ENCODE measurements around the gene EMSY.

Gene EMSY

DNA sequence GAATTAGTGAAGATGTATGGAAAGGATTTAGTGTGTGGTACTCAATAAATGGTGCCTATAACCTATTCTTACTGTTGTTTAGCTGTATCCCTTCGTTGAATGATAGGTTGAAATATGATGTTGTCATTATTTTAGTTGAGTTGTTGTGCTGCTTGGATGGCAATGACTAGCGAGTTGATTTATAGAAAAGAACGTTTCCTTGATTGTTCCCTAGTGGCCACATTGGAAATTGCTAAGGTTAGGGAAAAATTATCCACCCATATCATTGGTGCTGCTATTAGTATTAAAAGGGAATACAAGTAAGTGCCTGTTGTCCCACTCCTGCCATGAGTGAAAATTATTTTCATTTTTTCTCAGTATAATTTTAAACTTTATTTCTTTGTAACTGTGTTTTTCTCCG is 14.5 kb downstream of the EMSY start:
- DNase-seq = peak; percentile 18 to 30

DNA sequence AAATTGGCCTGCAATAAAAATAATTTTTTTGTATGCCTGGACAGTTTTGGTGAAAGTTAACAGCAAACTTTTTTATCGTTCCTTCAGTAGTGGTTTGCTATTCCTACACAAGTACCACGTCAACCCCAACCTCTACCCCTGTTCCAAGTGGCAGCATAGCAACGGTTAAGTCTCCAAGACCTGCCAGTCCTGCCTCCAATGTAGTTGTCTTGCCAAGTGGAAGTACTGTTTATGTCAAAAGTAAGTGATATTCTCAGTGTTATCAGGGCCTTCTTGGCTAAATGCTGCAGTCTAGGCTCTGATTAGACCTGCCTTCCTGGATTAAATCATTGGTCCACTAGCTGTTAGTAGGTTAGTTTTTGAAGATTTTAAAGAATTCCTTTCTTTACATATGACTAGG is 15.0 kb downstream of the EMSY start:
- DNase-seq = no peak

DNA sequence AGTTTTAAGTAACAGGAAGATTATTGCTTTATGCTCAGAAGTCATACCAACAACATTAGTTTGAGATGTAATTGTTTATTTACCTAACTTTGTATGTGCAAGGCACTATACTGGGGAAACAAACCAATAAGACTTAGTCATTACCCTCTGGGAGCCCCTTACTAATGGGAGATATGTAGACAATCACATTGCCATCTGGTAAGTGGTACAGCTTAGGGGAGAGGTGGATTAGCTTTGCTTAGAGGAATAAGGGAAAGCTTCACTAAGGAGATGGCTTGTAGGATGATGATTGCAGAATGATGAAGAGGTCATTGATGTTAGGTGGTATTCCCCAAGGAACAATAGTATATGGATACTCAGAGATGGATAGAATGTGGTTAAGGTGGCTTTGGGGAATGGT is 17.5 kb downstream of the EMSY start:
- no peak for DNase-seq

DNA sequence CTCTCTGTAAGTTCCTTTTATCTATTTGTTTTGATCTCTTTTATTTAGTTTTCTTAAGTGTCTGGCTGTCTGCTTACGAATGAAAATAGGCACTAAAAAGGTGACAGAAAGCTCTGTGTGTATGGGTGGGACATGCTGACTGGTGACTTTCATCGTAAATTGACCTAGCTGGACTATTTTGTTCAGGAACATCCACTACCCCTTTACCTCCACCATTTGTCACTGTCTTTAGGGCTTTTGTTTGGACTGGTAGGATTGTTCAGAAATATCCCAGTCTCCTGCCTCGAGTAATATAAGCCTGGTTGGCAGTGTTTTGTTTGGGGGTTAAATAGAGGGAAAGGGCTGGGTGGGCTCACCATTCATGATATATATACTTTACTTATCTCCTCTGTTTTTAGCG is 20.9 kb downstream of the EMSY start:
- DNase-seq = no peak

DNA sequence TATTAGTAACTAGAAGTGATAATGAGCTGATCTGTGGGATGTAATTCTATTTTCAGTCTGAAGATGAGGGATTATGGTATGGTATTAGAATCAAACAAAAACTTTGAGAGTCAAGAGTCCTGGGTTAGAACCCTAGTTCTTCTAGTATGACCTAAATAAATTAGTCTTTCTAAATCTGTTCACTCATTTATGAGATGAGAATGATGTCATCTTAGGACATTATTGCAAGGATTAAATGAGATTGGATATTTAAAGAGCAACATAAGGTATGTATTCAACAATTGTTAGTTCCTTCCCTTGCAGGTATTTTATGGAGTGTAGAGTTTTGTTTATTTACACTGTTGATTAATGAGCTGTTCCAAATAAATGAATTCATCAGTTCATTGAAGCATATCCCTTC is 21.8 kb downstream of the EMSY start:
- DNase-seq = no peak

DNA sequence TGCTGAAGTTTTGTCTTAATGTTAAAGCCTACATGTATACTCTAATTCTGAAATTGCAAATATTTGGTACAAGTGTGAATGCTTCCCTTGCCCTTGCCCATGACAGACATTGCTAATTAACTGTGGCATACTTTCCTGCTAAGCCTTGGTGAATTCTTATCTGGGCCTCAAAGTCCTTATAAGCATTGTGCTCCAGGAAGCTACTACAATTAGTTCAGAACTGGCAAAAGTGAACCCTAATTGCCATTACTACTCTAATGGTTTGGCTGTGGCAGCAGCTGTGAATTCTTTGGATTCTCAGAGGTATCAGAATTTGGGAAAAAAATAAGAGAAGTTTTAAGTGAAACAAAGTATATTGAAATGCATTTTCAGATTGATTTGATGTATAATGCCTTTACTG is 24.3 kb downstream of the EMSY start:
- no peak for DNase-seq

DNA sequence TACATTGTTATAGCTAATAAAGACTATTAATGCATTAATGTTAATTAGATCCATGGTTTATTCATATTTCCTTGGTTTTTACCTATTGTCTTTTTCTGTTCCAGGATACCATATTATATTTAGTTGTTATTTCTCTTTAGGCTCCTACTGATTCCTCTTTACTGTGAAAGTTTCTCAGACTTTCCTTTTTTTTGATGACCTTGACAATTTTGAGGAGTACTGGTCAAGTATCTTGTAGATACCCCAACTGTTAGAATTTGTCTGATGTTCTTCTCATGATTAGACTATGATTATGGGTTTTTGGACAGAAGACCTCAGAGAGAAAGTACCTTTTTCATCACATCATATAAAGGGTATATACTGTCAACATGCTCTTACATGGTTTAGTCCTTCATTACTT is 26.6 kb downstream of the EMSY start:
- DNase-seq = no peak

DNA sequence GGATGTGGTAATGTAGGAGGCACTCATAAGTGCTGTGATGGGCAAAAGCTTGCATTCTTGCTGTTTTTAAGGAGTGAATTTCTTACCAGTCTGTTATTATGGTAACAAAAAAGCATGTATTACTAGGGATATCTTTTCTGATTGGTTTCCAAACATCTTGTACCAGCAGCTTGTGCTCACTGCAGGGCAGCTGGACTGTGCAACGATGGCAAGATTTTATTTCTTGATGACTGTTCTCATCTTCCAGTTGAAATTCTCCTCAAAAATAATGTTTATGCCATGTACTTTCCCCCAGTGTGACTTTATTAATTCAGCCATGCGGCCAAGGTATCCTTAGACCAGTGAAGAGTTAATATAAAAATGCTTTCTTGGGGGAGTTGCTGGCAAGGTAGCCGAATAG is 35.4 kb downstream of the EMSY start:
- no peak for DNase-seq

DNA sequence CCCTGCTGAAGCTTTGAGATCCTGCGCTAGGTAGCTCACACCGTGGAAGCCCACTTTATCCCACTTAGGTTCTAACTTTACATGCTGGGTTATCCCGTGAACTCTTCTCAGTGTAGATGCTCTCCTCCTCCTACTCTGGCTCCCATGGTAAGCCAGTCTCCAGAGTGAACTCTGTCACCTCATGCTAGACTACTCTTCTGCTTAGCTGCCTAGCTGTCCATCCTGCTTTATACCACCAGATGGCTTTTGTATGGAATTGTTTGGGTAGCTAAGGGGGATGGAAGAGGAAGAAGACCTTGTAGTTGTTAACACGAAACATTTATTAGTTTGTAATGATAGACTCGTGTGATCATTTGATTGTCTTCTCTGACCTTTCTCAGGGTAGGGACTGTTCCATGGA is 46.8 kb downstream of the EMSY start:
- DNase-seq = peak in 1 of 2 experiments; percentile 7

DNA sequence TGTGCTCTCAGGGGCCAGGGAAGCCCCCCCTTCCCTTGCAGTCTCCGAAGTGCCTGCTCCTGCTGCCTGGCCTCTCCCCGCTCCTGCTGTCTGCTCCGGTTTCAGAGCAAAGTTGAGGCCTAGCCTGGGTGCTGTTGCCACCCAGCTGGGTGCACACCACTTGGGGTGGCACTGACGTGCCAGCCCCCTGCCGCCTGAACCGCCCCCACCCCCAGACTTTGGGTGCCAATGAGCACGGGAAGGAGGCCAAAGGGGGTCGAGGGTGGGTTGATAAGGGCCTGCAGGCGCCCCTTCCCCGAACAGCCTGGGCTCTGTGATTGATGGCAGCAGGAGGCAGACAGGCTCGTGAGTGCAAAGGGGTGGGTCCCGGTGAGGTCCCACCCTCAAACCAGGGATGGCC is 48.2 kb downstream of the EMSY start:
- DNase-seq = no peak

DNA sequence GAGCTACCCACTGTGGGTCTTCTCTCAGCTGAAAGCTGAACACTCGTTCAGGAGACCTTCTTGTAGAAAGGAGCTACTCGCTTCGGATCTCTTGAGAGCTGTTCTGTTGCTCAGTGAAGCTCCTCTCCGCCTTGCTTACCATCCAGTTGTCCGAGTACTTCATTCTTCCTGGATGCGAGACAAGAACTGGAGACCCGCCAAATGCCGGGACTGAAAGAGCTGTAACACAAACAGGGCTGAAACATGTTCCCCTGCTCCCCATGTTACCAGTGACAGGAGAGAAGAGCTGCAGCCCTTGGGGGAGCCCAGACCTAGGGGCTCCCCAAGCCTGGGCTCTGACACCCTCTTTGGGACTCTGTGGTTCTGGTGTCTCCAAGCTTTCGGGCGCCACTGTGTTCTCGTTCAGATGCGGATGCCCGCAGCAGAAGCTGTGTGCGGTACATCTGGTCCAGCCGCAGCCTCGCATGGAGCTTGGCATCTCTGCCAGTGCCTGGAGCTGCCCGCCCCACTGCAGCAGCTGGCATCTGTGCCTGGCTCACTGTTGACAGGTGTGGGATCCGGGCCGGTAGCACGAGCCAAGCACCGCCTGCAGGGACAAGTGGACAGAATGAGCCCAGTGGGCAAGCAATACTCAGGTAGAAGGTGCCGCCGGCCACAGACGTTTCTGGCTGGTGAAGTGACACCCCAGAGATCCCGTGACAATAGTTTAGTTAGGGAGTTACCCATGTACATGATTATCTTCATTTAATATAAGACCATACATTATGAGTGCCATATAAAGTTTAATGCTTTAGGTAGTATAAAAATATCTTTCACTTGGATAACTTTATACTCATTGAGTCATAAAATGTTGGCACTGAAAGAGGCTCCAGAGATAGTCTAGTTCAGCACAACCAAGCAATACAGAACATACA is 49.1 kb downstream of the EMSY start:
- DNase-seq = no peak

DNA sequence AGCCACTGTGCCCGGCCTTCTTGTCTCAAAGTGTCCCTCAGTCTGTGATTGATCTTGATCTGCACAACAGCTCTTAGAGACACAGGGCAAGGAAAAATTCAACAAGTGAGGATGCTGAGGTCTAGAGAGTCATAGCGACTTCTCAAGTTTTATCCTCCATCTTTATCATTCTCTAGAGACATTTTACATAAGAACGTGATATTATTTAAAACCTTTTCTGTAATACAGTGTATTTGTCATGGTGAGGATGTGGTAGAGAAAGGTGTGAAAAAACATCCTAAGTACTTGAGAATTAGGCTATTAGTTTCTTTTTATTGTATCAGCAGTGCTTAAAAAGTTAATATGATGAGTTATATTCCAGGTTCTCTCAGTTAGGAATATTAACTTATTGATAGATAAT is 50.2 kb downstream of the EMSY start:
- DNase-seq = no peak

DNA sequence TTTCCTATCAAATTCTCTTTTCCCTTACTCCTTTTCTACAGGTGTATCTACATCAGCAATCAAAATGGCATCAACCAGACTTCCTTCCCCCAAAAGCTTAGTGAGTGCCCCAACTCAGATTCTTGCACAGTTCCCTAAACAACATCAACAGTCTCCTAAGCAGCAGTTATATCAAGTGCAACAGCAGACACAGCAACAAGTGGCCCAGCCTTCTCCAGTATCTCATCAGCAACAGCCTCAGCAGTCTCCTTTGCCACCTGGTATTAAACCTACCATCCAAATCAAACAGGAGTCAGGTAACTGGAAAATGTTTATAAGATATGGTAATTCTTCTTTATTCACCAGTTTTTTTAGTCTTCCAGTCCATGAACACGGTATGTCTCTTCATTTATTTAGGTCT is 51.4 kb downstream of the EMSY start:
- no peak for DNase-seq

DNA sequence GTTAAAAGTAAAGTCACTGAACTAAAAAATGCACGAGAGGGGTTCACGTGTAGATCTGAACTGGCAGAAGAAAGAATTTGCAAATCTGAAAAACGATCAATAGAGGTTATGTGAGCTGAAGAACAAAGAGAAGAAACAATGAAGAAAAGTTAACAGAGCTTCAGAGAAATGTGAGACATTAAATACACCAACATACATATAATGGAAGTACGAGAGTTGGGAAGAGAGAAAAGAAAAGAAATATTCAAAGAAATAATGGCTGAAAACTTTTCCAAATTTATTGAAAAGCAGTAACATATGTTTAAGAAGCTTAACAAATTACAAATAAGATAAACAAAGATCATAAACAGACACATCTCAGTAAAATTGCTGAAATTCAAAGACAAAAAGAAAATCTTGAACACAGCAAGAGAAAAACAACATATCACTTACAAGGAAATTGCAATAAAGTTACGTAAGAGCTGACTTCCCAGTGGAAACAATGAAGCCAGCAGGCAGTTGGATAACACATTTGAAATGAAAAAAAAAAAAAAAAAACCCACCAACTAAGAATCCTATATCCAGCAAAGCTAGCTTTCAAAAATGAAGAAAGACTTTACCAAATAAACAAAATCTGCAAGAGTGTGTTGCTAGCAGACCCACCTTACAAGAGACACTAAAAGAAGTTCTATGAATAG is 56.8 kb downstream of the EMSY start:
- no peak for DNase-seq

DNA sequence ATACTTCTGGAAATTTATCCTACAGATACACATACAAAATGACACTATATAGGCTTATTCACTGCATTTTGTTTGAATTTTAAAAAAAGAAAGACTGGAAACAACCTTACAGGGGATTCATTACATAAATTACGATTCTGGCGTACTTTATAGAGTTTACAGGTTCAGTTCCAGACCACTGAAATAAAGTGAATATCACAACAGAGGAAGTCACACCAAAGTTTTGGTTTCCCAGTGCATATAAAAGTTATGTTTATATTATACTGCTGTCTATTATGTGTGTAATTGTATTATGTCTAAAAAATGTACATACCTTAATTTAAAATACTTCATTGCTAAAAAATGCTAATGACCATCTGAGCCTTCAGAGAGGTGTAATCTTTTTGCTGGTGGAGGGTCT is 62.0 kb downstream of the EMSY start:
- DNase-seq = no peak

DNA sequence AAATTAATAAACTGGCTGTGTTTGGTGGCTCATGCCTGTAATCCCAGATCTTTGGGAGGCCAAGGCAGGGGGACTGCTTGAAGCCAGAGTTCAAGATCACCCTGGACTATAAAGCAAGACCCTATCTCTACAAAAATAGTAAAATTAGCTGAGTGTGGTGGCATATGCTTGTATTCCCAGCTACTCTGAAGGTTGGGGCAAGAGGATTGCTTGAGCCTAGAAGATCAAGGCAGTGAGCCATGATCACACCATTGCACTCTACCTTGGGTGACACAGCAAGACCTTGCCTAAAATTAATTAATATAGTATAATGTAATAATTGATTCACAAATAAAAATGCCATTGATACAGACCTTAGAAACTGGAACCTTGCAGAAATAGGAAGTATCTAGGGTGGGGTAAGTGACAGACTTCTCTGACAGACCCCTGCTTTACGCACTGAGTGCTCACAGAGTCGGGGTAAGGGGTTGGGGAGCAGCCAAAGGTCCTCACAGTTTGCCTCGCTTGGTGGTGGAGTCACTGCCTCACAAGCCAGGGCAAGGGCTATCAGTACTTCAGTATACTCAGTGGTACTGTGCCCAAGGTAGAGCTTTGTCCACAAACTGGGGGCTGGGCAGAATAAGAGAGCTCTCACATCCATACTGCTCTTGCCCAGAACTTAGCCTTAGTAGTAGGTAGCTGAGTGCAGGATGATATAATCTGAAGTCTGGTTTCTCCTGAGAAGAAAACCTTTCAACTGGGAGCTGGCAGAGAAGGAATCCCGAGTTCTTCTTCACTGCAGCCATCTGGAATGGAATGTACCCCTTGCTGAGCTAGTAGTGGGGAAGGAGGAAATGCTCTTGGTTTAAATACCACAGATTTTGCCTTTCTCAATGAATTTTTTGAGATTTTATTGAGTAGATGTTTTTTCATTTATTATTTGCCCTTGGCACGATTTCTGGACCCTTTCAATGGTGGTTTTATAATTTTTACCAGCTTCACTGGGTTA is 65.5 kb downstream of the EMSY start:
- DNase-seq = no peak

DNA sequence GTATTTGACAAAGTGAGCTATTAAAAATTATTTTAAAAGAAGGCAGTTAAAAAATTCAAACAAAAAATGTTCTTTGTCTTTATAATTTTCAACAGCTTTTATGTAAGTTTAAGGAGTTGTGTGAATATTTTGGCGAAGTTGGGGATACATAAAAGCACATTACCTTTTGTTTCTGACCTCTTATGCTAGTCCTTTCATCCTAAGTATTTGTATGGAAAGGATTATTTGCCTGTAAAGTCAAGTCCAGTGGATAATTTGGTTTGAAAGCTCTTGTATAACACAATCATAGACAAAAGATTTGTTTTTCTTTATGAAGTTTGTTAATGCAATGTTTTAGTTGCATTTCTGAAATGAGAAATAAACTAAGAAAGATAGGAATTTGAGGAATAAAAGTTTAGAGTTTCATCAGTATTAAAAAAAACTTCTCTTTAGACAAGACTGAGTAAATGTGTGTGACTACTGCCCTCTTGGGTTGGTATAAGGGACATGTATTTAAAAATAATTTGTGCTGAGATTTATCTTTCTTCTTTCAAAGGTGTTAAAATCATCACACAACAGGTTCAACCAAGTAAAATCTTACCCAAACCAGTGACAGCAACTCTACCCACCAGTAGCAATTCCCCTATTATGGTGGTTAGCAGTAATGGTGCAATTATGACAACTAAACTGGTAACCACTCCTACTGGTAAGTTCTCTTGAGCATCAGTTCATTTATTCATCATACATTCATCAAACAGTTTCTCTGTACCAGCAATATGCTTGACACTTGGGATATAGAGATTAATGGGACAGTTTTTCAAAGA is 68.2 kb downstream of the EMSY start:
- peak; percentile 56 to 70 for DNase-seq

DNA sequence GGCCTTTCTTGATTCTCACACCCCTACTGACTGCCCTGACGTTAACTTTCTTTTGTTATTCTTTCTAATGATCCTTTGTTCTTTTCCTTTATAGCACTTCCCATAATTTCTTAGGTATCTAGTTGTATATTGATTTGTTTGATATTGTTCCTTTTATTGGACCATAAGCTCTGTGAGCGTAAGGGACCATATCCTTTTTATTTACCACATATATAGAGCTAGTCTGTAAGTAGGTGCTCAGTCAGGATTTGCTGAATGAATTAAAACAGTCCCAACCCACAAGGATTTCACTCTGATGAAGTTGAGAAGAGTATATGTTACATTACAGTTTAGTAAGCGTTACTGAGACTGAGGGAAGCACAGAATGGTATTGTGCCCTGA is 68.8 kb downstream of the EMSY start:
- no peak for DNase-seq

DNA sequence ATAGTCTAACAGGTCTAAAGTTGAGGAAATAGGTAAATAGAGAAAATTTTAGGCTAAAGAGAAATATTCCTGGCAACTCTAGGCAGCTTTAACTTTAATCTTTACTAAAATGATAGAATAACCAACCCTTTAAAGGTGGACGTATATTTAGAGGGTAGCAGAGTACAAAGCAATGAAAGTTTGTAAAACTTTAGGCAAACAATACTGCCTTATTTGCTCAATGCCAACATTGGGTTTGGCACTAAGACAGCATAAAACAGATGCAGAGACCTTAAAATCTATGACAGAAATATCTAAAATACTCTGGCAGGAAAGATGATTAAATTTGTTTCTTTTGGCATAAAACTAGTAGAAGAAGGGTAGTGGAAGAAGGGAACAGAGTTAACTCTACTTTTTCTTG is 70.7 kb downstream of the EMSY start:
- DNase-seq = no peak

DNA sequence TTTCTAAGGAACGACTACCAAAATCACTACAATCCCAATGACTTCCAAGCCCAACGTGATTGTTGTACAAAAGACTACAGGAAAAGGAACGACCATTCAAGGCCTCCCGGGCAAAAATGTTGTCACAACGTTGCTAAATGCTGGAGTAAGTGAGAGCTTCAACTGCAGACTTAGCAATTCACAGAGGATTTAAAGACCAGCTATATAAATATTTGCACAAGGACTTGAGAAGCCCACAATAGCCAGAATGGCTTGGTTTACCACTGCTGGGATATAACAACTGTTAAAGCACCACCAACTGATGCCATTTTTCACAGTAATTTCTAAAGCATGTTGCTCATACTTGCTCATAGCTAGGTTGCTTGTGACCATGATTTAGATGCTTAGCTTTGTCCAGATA is 78.3 kb downstream of the EMSY start:
- no peak for DNase-seq

DNA sequence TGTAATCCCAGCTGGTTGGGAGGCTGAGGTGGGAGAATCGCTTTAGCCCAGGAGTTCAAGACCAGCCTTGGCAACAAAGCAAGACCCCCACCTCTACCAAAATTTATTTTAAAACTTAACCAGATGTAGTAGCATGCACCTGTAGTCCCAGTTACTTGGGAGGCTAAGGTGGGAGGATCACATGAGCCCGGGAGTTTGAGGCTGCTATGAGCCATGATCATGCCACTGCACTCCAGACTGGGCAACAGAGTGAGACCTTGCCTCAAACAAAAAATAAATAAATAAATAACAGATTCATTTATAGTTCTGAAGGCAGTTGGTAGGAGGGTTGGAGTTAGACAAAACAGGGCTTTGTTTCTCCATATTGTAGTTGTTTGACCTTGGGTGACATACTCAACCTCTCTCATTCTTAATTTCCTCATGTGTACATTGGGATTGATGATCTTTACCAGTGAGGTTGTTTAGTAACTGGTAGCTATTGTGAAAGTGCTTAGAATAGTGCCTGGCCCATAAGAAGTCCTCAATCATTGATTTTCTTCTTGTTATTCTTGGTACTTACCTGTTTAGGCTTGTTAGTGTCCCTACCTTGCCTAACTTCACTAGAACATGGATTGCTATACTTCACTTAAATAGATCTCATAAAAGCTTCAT is 79.1 kb downstream of the EMSY start:
- no peak for DNase-seq

DNA sequence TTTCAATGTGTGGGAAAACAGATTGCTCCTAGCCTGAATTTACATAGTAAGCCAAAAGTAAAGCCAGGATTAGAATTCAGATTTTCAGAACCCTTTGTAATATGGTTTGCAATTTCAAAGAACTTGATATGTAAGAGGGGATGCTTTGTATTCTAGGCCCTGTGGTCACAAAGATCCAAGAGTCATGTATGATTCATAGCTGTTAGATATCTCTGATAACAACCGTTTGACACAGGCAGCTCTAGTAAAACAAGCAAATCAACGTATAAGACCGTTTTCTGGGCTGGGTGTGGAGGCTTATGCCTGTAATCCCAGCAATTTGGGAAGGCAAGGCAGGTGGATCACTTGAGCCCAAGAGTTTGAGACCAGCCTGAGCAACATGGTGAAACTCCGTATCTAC is 79.6 kb downstream of the EMSY start:
- DNase-seq = no peak
